ENCODE data around the gene DBNDD2. TPM values are rescaled to one million over a fixed set of nuclear protein-coding genes. Genes with fewer than 3 reads are reported as not detected.

The DBNDD2 gene, protein sequence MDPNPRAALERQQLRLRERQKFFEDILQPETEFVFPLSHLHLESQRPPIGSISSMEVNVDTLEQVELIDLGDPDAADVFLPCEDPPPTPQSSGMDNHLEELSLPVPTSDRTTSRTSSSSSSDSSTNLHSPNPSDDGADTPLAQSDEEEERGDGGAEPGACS
- total RNA-seq (2014; rRNA removed): 0.29 and 1.3 TPM in 2 replicates
- 4.5 TPM for polyA plus RNA-seq (2012)

DNA sequence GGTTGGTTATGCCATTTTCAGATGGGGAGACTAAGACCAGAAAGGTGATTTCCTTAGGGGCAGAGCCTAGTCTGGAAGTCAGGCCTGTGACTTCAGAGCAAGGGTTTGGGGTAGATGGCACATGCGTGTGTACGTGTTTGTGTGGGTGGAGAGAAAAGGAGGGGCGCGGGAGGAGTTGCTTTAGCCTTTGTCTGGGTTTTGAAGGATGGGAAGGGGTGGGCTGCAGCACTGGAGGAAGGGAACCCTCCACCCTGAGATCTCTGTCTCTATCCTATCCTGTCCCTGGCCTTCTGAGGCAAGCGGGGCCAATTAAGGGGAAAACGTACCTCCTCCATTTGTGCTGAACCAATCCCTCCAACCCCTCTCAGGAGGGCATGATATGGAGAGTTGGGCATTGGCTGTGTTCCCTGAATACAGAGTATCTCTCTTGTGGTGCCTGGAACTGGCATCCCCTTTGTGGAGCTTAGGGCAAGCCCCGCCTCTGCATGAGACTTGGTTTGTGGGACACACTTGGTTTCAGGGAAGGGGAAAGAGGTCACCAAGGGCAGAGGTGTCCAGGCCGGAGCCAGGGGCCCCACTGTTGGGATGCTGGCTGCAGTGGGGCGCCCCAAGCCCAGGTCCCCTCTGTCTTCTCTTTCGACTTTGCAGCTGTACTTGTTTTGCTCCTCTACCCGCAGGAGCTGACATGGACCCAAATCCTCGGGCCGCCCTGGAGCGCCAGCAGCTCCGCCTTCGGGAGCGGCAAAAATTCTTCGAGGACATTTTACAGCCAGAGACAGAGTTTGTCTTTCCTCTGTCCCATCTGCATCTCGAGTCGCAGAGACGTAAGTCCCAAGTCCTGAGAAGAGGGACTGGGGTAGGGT, at the start of gene DBNDD2:
DBNDD2 (plus strand) TSS at position 507 of the 863 bp plus-strand sequence; CDS start at position 686, 179 bp downstream.
- DNase-seq (ENCODE audit: low read depth): no peak

DNA sequence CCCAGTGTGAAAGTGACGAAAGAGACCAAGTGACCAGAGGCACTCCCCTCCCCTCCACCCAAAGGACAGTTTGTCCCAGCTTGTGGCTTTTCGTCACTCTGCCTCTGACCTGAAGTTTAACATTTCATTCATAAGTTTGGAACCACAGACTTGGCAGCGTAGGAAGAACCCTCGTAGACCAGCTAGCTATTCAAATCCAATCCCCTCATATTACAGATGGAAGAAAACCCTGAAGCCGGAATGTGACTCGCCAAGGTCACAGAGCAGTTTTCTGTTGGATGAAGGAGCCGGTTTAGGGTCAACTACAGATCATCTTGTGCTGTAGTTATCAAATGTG, 49.1 kb upstream of the DBNDD2 start:
- DNase-seq (ENCODE audit: low read depth): peak; percentile 85

DNA sequence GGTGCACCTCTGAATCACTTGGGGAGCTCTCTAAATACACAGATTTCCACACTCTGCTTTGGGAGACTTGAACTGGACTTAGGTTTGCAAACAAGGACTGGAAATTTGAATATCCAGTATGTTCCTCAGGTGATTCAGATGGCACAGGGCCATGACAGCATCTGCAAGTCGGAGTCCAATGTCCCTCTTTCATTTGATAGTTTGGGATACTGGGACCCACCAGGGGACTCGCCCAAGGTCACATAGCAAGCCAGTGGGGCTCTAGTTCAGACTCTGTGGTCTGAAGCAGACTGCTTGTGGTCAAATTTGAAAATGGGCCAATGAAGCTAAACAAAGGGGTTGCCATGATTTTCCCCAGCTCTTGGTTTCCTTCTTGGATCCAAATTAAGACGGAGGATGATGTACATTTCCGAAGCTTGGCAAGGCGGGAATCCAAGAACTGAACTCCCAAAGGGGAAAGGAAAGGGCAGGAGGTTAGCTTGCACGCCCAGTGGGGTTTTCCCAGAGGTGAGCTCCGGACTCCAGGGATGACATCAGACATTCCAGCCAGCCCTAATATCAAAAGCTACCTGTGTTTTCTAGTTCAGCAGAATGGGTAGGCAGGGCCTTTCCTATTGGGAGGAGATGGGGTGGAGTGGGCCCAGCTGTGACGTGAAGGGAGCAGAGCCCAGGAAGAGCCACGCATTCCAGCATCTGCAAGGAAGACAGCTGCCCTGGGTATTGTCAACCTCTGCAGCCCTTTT, 48.5 kb upstream of the DBNDD2 start:
- peak; percentile 74 for DNase-seq (ENCODE audit: low read depth)

DNA sequence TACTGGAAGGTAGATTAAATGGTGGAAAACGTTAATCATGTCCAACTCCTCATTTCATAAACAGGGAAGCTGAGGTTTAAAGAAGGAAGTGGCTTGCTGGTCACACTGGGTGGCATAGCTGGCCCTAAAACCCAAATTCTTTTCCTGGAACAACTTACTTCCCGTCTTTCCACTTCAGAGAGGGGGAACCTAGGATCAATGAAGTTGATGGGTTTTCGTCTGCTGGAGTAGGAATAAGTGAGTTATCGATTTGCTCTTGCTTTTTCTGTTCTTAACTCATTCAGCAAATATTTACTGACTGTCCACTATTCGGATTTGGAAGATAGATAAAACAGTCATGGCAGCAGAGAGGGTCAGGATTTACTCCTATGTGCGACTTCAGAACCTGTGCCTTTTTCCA, 46.3 kb upstream of the DBNDD2 start:
- no peak for DNase-seq (ENCODE audit: low read depth)

DNA sequence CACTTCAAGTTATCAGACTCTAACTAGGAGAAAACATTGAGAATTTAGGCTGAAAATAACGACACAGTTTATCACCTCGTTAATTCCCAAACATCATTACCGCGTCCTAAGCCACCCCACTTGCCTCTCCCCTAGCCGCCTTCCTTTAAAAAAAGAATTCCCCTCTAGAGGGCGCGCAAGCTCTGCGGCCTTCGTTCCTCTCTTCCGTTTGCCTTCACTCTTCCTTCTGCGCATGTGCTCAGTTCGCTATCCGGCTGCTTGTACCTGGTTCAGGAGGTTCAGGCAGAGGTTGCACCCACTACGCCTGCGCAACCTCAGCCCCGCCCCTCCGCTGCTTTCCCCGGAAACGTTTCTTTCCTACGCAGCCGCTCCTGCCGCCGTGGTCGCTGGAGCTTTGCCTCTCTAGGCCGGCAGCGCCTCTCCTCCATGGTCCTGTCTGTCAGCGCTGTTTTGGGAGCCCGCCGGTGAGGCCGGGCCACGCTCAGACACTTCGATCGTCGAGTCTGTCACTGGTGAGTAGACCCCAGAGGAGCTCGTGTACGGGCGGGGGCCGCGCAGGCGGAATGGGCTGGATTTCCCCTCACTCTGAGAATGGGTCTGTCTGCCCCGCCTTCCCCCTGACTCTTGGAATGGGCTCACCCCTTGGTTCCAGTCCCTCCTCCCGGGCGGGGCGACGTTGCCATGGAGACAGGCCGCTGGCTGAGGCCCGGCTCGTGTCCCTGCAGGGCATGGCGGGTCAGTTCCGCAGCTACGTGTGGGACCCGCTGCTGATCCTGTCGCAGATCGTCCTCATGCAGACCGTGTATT, 45.1 kb upstream of the DBNDD2 start, which contains the start of gene SYS1:
SYS1 (plus strand) TSS at position 353 of the 807 bp plus-strand sequence; CDS start at position 729, 376 bp downstream.
- DNase-seq (ENCODE audit: low read depth): peak; percentile 98

DNA sequence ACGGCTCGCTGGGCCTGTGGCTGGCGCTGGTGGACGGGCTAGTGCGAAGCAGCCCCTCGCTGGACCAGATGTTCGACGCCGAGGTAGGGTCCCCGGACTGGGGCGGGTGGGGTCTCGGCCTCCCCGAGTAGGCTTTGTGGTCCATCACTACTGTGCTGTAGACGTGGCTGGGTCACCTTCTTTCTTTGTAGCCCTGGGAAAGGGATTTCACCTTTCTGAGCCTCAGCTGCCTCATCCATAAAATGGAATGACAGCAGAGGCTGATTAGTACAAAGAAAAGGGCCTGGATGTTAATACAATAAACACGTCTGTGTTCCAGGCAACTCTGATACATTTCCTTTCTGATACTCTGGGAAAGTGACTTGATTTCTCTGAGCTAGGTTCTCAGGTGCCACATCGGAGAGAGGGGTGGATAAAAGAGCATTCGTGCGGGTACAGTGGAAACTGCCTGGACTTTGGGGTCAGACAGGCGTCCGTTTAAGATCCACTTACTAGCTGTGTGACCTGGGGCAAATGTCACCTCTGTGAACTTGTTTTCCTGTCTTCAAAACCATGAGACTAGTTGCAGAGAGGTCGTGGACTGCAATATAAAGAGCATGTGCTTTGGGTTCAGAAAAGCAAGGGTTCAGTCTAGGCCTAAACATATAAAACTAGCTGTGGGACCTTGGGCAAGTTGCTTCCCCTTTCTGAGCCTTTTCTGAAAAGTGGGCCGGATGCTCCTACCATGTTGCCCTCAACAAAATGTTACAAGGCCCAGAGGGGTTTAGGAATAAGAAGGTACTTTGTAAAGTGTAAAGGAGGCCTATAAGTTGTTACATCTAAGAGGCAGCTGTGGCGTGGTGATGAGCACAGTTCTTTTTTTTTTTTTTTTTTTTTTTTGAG, 44.2 kb upstream of the DBNDD2 start:
- DNase-seq (ENCODE audit: low read depth): no peak

DNA sequence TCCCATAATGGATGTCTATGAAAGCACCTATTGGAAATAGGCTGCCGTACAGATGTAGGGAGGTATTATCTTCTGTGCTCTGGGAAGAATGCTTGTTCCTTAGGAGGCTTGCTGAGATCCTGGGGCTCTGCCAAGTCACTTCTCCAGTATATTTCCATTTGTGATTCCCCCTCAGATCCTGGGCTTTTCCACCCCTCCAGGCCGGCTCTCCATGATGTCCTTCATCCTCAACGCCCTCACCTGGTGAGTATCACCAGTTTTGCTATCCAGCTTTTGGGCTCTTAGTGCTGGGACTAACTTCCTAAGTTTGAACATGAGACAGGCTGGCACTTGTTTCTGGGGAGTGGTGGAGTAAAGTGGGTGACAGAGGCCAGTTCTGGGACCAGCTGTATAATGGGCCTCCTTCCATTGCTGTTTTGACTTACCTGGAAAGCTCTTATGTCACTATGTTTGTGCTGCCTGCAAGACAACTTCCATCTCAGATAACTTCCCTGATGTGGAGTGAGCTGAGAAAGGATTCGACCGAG, 42.6 kb upstream of the DBNDD2 start:
- DNase-seq (ENCODE audit: low read depth): no peak

DNA sequence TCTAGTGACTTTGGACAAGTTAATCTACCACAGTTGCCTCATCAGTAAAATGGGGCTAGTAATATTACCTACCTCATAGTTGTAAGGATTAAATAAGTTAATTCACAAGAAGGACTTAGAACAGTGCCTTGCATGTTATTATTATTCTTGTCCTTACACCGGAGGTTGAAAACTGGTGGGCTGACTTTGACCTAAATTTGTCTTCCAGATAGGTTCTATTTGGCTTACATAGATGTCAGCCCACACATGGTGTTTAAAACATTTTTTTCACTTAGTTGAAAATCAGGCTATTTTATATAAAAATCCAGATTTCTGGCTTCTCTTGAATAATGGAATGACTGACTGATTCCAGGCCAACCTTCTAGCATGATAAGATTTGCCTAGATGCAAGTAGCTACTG, 41.9 kb upstream of the DBNDD2 start:
- no peak for DNase-seq (ENCODE audit: low read depth)

DNA sequence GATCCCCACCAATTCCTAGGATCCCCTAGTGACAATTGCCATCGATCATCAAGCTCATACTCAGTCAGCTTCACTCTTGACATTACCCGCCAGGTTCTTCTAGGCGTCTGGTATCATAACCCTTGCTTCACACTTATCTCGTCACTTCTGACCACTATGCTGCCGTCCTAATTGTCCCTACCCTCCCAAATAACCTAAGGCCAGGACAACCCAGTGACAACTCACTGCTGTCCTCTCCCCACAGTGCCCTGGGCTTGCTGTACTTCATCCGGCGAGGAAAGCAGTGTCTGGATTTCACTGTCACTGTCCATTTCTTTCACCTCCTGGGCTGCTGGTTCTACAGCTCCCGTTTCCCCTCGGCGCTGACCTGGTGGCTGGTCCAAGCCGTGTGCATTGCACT, 41.5 kb upstream of the DBNDD2 start:
- no peak for DNase-seq (ENCODE audit: low read depth)

DNA sequence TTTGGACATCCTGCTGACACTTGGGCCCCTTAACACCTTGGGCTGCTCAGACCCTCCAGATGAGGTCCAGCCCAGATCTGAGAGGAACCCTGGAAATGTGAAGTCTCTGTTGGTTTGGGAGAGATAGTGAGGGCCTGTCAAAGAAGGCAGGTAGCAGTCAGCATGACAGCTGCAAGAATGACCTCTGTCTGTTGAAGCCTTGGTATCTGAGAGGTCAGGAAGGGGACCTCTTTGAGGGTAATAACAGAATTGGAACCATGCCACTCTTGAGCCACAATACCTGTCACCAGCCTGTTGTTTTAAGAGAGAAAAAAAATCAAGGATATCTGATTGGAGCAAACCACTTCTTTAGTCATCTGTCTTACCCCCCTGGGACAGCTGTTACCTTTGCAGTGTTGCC, 41.0 kb upstream of the DBNDD2 start:
- no peak for DNase-seq (ENCODE audit: low read depth)

DNA sequence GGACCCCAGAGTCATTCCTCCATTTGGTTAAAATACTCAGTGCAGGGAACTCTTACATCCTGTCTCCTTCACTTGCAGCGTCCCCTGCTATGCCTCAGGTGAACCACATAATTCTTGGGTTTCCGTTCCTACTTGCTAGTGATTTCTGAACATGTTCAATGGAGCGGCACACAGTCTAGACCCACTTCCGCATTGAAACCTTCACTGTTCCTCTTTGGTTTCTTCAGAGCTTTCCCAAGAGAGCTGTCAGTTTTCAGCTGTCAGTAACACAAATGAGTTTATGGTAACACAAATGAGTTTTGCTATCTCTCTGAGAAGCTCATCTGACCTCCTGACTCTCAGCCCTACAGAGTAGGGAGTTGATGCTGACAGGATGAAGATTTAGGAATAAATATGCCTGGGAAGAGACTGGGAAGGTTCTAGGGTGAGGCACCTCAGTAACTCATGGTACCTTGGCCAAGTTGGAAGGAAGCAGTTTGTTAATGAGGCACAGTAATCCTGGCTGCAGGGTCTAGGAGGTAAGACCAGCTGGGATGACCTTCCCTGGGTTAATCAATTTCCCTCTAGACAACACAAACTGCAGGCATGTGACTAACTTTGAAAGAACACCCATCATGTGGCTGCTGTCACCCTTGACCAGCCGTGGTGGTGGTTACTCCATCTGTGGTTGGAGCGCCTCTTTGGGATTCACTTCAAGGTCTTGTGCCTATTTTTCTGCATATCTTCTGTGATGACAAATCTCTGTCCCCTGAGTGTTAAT, 39.7 kb upstream of the DBNDD2 start:
- peak; percentile 58 for DNase-seq (ENCODE audit: low read depth)

DNA sequence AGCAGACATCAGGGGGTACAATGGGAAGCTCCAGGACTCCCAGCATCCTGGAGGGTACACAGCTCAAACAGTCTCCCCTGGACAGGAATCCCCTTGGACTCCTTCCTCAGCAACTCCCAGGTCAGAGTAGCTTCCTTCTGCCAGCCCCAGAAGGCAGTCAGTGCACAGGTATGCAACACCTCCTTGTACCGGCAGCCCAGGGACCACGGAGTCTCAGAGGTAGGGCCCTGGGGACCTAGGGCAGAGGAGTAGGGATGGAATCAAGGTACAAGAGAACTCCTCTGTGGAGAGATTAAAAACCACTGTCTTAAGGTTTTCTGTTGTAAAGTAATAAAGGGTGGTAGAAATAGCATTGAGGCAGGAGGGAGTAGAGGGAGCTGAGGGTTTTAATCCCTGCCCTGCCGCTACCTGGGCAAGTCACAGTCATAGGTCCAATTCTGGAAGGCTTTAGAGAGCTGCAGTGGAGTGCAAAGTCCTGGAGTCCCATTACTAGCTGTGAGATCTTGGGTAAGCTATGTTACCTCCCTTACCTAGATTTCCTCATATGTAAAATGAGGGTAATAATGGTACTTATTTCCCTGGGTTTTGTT, 37.4 kb upstream of the DBNDD2 start:
- no peak for DNase-seq (ENCODE audit: low read depth)

DNA sequence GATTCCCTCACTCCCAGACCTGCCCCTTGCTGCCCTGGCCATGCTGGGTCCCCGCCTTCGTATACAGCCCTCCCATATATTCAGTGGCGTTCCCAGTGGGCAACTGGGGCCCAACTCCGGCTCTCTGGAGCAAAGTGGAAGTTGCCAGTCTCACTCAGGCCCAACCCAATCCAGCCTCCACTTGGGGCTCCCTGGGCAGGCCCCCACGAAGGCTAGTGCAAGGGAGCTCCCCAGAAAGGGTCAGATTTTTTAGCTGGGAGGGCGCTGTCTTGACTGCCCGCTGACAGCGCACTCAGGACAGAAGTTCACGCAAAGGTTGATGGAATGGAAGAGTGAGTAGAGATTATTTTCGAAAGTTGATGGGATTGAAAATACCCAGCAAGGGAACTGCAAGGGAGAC, 35.8 kb upstream of the DBNDD2 start:
- DNase-seq (ENCODE audit: low read depth): no peak

DNA sequence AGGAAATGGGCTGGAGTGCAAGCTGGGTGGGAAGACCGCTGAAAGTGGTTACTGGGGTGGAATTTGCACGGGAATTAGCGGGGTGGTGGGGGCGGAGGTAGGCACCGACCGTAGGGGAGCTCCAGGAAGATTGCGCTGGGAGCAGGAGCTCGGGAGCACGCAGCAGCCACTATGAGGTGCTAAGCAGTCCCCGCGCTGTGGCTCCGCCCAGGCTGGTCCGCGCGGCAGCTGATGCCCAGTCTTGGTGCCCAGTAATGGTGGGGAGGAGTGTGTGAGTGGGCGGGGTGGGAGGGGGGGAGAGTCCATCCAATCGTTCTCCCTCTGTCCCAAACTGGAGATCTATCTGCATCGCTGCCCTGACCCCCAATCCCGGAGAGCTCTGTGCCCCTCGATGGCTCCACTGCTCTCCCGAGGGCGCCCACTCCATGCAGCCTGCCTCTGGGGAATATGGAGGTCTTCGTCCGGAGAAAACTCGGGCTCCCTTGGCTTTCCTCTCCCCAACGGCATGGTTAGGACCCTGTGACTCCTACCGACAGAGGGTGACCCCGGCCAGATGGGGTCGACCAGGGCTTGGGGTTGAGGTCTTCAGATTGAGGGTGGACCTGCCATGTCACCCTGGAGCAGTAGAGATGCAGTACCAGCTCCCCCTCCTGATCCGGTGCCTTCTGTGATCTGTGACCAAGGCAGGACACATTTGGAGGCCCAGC, 35.3 kb upstream of the DBNDD2 start:
- peak; percentile 64 for DNase-seq (ENCODE audit: low read depth)

DNA sequence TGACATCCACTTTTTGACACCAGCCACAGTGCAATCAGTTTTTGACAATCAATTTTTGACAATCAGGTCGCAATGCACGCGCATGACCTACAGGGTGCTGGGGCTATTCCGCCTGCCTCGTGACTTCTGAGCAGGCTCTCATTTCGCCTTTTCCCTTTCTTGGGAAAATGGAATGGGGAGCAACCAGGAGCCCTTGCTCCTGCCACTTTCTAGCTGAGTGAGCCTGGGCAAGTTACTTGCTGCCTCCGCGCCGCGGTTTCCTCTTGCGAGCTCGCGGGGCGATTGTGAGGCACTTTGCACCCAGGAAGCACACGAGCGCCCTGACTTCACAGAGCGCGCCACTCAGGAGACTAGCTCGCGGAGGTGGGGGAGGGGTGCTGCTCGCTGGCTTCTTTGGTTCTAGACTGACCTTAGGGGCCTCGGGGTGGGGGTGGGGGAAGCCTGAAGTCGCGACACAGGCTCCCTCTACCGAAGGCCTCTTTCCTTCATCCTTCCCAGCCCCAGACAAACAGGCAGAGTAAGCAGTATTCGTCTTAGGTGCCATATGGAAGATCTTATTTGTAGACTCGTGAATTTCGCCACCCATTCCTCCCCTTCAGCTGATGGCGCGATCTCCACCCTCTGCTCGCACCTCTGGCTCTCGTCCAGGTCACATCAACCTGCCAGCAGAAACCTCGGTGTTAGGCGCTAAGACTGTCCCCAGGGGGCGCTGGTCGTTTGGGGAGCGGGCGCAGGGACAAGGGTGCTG, 34.6 kb upstream of the DBNDD2 start:
- DNase-seq (ENCODE audit: low read depth): peak; percentile 82

DNA sequence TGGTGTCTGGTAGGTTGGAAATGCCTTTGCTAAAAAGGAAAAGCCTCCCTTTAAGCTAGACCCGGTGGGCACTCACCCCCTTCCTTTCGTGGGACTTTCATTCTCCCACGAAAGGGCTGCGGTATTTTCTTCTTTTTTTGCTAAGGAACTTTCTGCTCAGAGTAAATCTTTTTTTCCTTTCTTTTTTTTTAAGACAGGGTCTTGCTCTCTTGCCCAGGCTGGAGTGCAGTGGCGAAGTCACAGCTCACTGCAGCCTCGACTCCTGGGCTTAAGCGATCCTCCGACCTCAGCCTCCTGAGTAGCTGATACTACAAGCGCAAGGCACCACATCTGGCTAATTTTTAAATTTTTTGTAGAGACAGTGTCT, 34.0 kb upstream of the DBNDD2 start:
- DNase-seq (ENCODE audit: low read depth): no peak

DNA sequence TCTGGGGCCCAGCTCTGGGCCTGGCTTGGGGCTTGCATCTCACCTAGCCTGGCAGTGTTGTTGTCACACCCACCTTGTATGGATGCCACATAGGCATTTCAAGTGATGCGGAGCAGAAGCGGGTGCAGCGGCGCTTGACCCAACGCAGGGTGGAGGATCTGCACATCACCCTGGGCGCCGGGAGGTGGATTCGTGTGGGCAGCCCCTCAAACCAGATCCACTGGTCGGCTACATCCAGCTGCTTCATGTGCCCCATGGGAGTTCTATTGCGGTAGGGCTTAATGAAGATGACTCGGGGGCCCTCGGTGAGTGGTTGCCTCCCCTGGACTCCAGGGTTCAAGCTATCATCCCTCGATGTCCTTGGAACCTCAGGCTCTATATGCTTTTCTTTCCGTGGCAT, 33.1 kb upstream of the DBNDD2 start:
- DNase-seq (ENCODE audit: low read depth): no peak

DNA sequence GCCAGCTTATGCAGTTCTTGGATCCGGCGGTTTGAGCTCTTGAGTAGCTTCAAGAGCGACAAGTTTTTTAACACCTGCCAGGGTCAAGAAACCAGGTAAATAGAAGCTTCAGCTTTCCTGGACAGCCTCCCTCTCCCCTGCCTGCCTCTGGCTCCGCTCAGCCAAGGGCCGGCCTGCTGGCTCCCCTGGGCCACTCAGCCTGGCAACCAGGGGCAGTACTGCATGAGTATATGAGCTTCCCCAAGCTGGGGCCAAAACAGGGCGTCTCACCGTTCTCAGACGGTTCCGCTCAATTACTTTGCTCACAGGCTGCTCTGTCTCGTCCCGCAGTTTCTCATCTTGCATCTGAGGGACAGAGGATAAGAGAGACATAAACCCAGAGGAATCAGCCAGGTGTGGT, 30.8 kb upstream of the DBNDD2 start:
- no peak for DNase-seq (ENCODE audit: low read depth)

All from LHCN-M2 (cell line).